T-helper 1 cell treated with Interleukin-12 subunit alpha and Interleukin-12 subunit beta and Interleukin-4 antibody, amounts not matched to agents 30 ng/mL and 1 ng/mL, for 36 hours (primary cell): ENCODE results near the gene PDE1C. TPM values are rescaled to one million over a fixed set of nuclear protein-coding genes. Genes with fewer than 3 reads are reported as not detected.
"Not testable (repeated sequence)": the region's sequence is repeated elsewhere in the genome, so short reads cannot be mapped to it uniquely, and the experiment has no call there.

Experiments
- intact Hi-C: fragments of 100-400 bp; cut with micrococcal nuclease; formaldehyde crosslinking; loops from one replicate; pipeline ENCODE4 v1.15.1; 2024
- total RNA-seq: library from RNA; stranded (reverse); gene quantifications from 2 replicates; pipeline ENCODE4 v1.2.3, GENCODE V29; 2022

Gene PDE1C
- total RNA-seq: not detected in 2 replicates

GRCh38 chr7:32070406-32071360, at the start of gene PDE1C:
Gene PDE1C (minus strand): TSS chr7:32070407.
- intact Hi-C loops: no loop called here

GRCh38 chr7:32119790-32120196, 49.6 kb upstream of the PDE1C start:
- intact Hi-C loops: no loop called here

GRCh38 chr7:32117837-32118236, 47.6 kb upstream of the PDE1C start:
- intact Hi-C loops: no loop called here

- intact Hi-C loops: no loop called here
Observed at GRCh38 chr7:32116436-32116835, 46.2 kb upstream of the PDE1C start.

DNA sequence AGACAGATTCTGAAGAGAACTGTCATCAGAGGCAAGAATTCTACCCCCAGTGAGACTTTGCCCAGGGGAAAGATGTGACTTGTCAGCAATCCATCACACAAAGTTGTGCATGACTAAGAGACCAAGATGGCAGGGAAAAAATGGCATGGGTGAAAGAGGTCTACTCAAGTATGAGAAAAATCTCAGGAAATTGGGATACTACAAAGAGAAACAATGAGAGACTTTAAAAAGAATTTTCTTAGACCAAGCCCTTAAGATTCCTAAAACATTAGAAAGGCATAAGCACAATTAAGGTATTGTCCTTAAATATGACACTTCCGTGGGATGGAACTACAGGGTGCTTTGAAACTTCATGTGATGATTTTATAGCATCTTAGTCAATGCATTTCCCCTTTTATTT, 45.6 kb upstream of the PDE1C start:
- intact Hi-C loops: no loop called here

- intact Hi-C loops: no loop called here
Observed at GRCh38 chr7:32108651-32109050, 38.4 kb upstream of the PDE1C start.

- intact Hi-C loops: no loop called here
Observed at GRCh38 chr7:32104766-32105165, 34.6 kb upstream of the PDE1C start.

DNA sequence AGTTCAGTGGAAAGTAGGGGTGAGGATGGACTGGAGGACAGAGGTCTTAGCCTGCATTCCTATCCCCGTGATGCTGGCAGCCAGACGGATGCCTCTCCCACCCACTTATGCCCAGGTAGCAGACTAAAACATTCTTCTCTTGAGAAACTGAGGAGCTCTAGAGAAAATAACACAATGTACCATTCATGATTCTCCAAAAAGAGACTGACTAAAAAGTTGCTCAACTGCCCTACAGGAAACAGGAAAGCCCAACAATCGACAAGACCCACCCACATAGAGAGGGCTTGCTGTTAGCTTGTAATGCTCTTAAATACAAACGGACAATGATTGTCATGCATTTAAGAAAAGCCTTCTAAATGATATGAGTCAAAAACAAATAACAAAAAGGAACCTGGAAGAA, 33.2 kb upstream of the PDE1C start:
- intact Hi-C loops: no loop called here

DNA sequence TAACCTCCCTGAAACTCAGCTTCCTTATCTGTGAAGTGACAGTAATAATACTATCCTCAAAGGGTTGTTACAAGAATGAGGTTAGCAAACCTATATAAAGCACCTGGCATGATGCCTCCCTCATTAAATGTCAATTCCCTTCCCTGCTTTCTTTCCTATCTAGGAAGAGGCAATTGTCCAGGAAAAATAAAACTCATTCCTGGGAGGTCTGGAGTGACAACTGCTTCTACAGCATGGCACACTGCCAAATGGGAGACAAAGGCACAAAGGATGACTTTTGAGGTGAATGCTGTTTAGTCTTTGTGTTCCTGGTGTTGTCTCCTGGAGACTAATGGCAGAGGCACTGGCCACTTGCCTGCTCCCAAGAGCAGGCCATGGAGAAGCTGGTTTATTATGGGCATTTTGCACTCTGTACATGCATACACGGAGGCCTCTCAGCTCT, 32.2 kb upstream of the PDE1C start:
- intact Hi-C loops: no loop called here

- intact Hi-C loops: no loop called here
Observed at GRCh38 chr7:32100407-32100907, 30.2 kb upstream of the PDE1C start.

DNA sequence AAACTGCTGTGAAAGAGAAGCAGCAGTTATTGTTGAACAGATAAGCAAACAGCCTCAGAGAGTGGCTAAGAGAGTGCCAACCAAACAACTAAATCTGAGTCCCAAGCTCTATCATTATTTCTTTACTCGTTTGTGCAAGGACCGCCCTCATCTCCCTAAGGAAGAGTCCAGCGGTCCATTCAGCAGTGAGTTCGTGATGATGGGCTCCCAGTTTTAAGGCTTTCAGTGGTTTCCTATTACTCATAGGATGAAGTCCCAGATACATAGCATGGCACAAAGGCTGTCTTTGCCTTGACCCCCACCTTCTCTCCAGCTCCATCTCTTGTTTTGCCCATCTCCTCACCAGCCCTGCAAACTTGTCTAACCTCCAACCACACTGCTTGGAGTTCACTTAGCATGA, 24.3 kb upstream of the PDE1C start:
- intact Hi-C loops: no loop called here

- intact Hi-C loops: no loop called here
Observed at GRCh38 chr7:32093415-32094408, 23.5 kb upstream of the PDE1C start.

GRCh38 chr7:32092346-32092745, 22.1 kb upstream of the PDE1C start:
- intact Hi-C loops: no loop called here

DNA sequence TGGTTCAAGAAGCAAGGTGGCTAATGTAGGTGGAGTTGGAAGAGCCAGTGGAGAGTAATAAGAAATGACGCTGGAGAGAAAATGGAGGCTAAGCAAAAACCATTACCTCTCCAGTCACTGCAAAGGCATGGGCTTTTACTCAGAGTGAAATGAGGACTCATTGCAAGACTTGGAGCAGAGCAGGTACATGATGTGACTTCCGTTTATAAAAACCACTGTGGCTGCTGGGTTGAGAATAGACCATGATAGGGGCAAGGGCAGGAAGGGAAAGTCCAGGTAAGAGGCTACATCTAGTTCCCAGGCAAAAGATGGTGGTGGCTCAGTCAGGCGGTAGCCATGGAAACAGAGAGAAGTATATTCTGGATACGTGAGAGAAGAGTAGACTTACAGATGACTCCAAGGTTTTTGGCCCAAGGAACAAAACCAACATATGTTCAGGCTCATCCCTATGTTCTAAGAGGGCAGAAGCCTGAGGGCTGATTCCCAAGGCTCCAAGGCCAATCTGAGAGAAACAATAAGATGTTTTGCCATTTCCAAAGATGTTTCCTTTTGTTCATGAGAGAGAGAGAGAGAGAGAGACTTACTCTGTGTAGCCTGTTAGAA, 21.5 kb upstream of the PDE1C start:
- intact Hi-C loops: no loop called here

DNA sequence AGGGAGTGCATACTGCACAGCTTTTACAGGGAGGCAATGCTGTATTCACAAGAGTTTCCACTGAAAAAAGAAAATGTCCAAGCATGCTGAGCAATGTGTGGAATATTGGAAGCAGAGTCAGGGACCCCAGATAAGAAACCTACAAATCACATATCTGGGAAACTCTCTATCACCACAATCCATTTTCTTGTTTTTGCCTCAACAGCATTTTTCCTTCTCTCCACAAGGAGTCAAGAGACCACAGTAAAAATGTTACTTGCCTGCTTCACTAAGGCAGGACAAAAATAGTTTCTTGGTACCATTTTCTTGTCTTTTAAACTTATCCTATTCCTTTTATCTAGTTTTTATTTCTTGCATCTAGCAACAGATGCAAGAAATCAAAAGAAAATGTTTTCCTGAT, 19.5 kb upstream of the PDE1C start:
- intact Hi-C loops: no loop called here

- intact Hi-C loops: no loop called here
Observed at GRCh38 chr7:32089256-32089655, 19.0 kb upstream of the PDE1C start.

DNA sequence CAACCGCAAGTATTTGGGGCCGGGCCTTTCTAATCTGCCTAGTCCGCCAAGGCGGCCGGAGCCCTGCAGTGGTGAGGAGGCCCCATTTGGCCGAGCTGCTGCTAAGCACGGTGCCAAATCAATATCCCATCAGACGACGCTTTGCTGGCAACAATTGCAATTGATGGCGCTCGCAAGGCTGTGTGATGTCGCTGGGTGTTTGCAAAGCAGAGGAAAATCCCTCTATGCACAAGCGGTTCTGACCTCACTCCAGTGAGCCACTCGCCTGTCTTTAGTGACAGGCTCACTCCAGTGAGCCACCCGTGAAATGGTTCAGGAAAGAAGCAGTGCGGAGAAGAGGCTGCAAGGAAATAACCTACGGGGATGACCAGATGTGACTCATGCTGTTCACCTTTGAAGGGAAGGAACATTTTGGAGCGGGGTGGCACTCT, 18.3 kb upstream of the PDE1C start:
- intact Hi-C loops: no loop called here

DNA sequence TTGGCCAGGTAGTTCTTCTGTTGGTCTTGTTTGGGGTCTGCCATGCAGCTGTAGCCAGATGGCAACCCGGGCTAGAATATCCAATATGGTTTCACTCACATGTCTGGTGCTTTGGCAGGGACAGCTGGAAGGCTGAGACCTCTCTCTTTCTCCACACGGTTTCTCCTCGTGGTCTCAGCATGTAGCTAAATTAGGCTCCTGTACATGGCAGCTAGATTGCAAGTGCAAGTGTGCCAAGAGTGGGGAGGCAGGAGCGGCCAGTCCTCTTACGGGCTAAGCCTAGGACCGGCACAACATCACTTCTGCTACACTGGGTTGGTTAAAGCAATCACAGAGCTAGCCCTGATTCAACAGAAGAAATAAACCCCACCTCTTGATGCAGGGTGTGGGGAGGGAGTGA, 9.3 kb upstream of the PDE1C start:
- intact Hi-C loops: no loop called here

DNA sequence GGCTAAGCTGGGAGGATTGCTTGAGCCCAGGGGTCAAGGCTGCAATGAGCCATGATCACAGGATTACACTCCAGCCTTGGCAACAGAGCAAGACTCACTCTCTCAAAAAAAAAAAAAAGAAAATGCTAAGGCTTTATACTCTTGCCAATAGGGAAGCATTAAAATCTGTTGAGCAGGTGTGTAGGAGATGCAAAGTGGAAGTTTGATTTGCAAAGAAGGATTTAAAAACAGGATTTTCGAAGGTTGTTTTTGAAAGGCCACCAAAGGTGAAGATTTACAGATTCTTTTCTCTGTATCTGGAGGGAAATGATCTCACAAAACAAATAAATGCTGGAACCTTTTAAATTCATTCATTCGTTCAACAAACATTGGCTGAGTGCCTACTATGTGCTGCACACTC, 8.6 kb upstream of the PDE1C start:
- intact Hi-C loops: no loop called here

GRCh38 chr7:32077806-32078205, 7.6 kb upstream of the PDE1C start:
- intact Hi-C loops: no loop called here

DNA sequence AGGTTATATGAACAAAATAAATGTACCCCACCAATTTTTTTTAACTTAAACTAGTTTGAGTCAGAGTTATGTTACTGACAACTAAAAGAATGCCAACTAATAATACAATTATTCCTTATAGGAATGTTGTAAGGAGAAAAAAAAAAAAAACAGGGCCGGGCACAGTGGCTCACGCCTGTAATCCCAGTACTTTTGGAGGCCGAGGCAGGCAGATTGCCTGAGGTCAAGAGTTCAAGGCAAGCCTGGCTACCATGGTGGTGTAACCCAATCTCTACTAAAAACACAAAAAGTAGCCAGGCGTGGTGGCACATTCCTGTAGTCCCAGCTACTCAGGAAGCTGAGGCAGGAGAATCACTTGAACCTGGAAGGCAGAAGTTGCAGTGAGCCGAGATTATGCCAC, 6.6 kb upstream of the PDE1C start:
- intact Hi-C loops: not testable (repeated sequence)
